Tibial nerve (tissue), 3 donors: Measurements from ENCODE around the gene DAG1.

Experiments used
- POLR2A ChIP-seq, 2 donors: fragments of 450-650 bp; IDR thresholded peaks; one replicate each; pipeline ENCODE4 v1.6.1; 2017; ENCODE audit warnings: antibody characterized with exemption in 2 of 2, mild to moderate bottlenecking in 2 of 2, moderate library complexity in 2 of 2
- TF ChIP-seq, protein P1 (sequence below), 5 experiments: fragments of 200-600 bp in 3 of 5; fragments of 450-650 bp in 2 of 5; sonication (generic) in 3 of 5; IDR thresholded peaks; one replicate each; pipeline ENCODE4 v1.5.1; 2016 to 2019; ENCODE audit warnings: antibody characterized with exemption in 5 of 5, mild to moderate bottlenecking in 3 of 5, moderate library complexity in 2 of 5

DNA sequence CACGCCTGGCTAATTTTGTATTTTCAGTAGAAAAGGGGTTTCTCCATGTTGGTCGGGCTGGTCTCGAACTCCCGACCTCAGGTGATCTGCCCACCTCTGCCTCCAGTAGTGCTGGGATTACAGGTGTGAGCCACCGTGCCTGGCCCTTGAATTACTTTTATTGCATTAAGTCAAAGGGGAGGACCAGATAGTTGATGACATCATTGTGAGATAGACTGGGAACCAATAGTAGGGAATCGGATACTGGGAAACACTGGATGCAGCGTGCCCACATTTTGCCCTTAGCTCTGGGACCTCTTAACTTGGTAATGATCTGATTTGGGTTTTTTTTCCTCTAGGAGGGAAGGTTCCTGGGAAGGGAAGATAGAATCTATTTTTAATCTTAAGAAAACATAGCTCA, 19.2 kb downstream of the DAG1 start:
- TF ChIP-seq POLR2A (IDR thresholded peaks at IDR 0.05) = no peak
- TF ChIP-seq, protein P1, sequence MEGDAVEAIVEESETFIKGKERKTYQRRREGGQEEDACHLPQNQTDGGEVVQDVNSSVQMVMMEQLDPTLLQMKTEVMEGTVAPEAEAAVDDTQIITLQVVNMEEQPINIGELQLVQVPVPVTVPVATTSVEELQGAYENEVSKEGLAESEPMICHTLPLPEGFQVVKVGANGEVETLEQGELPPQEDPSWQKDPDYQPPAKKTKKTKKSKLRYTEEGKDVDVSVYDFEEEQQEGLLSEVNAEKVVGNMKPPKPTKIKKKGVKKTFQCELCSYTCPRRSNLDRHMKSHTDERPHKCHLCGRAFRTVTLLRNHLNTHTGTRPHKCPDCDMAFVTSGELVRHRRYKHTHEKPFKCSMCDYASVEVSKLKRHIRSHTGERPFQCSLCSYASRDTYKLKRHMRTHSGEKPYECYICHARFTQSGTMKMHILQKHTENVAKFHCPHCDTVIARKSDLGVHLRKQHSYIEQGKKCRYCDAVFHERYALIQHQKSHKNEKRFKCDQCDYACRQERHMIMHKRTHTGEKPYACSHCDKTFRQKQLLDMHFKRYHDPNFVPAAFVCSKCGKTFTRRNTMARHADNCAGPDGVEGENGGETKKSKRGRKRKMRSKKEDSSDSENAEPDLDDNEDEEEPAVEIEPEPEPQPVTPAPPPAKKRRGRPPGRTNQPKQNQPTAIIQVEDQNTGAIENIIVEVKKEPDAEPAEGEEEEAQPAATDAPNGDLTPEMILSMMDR (IDR thresholded peaks at IDR 0.05) = no peak
